Measurements from ENCODE around the gene CCDC3. TPM values are rescaled to one million over a fixed set of nuclear protein-coding genes. Genes with fewer than 3 reads are reported as not detected.

The CCDC3 gene
- total RNA-seq, 1 experiment from 2014 or later = 0.10 TPM

DNA sequence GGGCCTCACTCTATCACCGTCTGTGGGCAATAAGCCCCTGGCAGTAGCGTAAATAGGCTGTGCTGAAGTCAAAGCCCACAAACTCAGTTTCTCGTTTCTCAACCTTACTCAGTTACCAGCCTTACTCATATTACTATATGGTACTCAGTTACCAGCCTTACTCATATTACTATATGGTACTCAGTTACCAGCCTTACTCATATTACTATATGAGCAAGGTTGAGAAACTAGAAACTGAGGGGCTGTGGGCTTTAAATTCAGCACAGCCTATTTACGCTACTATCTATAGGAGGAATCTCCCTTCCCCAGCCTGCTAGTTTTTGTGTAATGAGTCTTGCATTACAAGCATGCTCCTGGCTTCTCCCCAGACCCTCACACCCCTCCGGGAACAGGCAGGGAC, 35.4 kb downstream of the CCDC3 start:
- CTCF ChIA-PET = no interaction called here
- BruUV-seq (replicated peaks) = no TSS peak
- TF ChIP-seq SIN3A (IDR thresholded peaks at IDR 0.05; ENCODE audit: borderline replicate concordance, insufficient read depth, low read depth, low read length) (no peak), TCF7L2 (IDR thresholded peaks at IDR 0.05; ENCODE audit: low read depth, low read length) (no peak), POLR2AphosphoS5 (IDR thresholded peaks at IDR 0.05; ENCODE audit: low read depth, low read length) (no peak), REST (IDR thresholded peaks at IDR 0.05; ENCODE audit: insufficient read depth in 1 of 2, low read depth in 2 of 2, low read length in 1 of 2) (no peak)
- TF ChIP-seq, protein P1, sequence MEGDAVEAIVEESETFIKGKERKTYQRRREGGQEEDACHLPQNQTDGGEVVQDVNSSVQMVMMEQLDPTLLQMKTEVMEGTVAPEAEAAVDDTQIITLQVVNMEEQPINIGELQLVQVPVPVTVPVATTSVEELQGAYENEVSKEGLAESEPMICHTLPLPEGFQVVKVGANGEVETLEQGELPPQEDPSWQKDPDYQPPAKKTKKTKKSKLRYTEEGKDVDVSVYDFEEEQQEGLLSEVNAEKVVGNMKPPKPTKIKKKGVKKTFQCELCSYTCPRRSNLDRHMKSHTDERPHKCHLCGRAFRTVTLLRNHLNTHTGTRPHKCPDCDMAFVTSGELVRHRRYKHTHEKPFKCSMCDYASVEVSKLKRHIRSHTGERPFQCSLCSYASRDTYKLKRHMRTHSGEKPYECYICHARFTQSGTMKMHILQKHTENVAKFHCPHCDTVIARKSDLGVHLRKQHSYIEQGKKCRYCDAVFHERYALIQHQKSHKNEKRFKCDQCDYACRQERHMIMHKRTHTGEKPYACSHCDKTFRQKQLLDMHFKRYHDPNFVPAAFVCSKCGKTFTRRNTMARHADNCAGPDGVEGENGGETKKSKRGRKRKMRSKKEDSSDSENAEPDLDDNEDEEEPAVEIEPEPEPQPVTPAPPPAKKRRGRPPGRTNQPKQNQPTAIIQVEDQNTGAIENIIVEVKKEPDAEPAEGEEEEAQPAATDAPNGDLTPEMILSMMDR (IDR thresholded peaks at IDR 0.05) = no peak

GRCh38 chr10:12965571-12965970, 35.9 kb downstream of the CCDC3 start:
- no peak overlapping the region for H3K27ac ChIP-seq (ENCODE audit: low read length)
- TF ChIP-seq SIN3A (IDR thresholded peaks at IDR 0.05; ENCODE audit: borderline replicate concordance, insufficient read depth, low read depth, low read length) = no peak
- TF ChIP-seq TCF7L2 (IDR thresholded peaks at IDR 0.05; ENCODE audit: low read depth, low read length) = no peak
- ChIA-PET POLR2A (no interaction called here), CTCF (no interaction called here)
- no peak for ATAC-seq
- no peak overlapping the region for H3K4me3 ChIP-seq (ENCODE audit: low read depth in 2 of 2, low read length in 2 of 2)
- intact Hi-C loops (cut with micrococcal nuclease; ENCODE audit: unreplicated experiment) (no loop called here), in situ Hi-C loops (cut with HindIII; ENCODE audit: low pct_unique_long_range_greater_than_20kb, low sequenced_read_pairs) (no loop called here)
- no peaks in the 10 kb centered on the region for H3K36me3 ChIP-seq (ENCODE audit: control insufficient read depth, insufficient read depth, low read length)
- no peaks in the 10 kb centered on the region for H3K9me3 ChIP-seq (ENCODE audit: control insufficient read depth, insufficient read depth, low read depth, low read length)
- BruUV-seq (replicated peaks) = no TSS peak
- DNase-seq (ENCODE audit: low read depth, low spot score) = no peak
- H3K27me3 ChIP-seq (ENCODE audit: control insufficient read depth, insufficient read depth, low read length) = no peaks in the 10 kb centered on the region; the same call in 1 of the 2 replicates
- no peaks in the 10 kb centered on the region for H3K4me1 ChIP-seq (ENCODE audit: control insufficient read depth, insufficient read depth, low read length)

More for the DNA sequence above, 35.4 kb downstream of the CCDC3 start:
- no peak for ATAC-seq
- no peaks in the 10 kb centered on the region for H3K36me3 ChIP-seq (ENCODE audit: control insufficient read depth, insufficient read depth, low read length)
- POLR2A ChIA-PET = no interaction called here
- H3K4me1 ChIP-seq (ENCODE audit: control insufficient read depth, insufficient read depth, low read length) = no peaks in the 10 kb centered on the region
- H3K9me3 ChIP-seq (ENCODE audit: control insufficient read depth, insufficient read depth, low read depth, low read length) = no peaks in the 10 kb centered on the region
- H3K4me3 ChIP-seq (ENCODE audit: low read depth in 2 of 2, low read length in 2 of 2) = no peak overlapping the region
- no peak overlapping the region for H3K27ac ChIP-seq (ENCODE audit: low read length)
- H3K27me3 ChIP-seq (ENCODE audit: control insufficient read depth, insufficient read depth, low read length) = no peaks in the 10 kb centered on the region; the same call in 1 of the 2 replicates
- in situ Hi-C loops (cut with HindIII; ENCODE audit: low pct_unique_long_range_greater_than_20kb, low sequenced_read_pairs) = no loop called here
- no peak for DNase-seq (ENCODE audit: low read depth, low spot score)
- intact Hi-C loops (cut with micrococcal nuclease; ENCODE audit: unreplicated experiment) = no loop called here

GRCh38 chr10:12962556-12962955, 39.0 kb downstream of the CCDC3 start:
- Histone ChIP-seq H3K36me3 (ENCODE audit: control insufficient read depth, insufficient read depth, low read length) (no peaks in the 10 kb centered on the region), H3K27ac (ENCODE audit: low read length) (no peak overlapping the region), H3K27me3 (ENCODE audit: control insufficient read depth, insufficient read depth, low read length) (no peaks in the 10 kb centered on the region; the same call in 1 of the 2 replicates), H3K9me3 (ENCODE audit: control insufficient read depth, insufficient read depth, low read depth, low read length) (no peaks in the 10 kb centered on the region), H3K4me1 (ENCODE audit: control insufficient read depth, insufficient read depth, low read length) (no peaks in the 10 kb centered on the region), H3K4me3 (ENCODE audit: low read depth in 2 of 2, low read length in 2 of 2) (no peak overlapping the region)
- POLR2A ChIA-PET = no interaction called here
- CTCF ChIA-PET = no interaction called here
- no peak for DNase-seq (ENCODE audit: low read depth, low spot score)
- no peak for TF ChIP-seq TCF7L2 (IDR thresholded peaks at IDR 0.05; ENCODE audit: low read depth, low read length)
- TF ChIP-seq, protein P1 (IDR thresholded peaks at IDR 0.05) = no peak
- TF ChIP-seq POLR2AphosphoS5 (IDR thresholded peaks at IDR 0.05; ENCODE audit: low read depth, low read length) = no peak
- TF ChIP-seq SIN3A (IDR thresholded peaks at IDR 0.05; ENCODE audit: borderline replicate concordance, insufficient read depth, low read depth, low read length) = no peak
- TF ChIP-seq REST (IDR thresholded peaks at IDR 0.05; ENCODE audit: insufficient read depth in 1 of 2, low read depth in 2 of 2, low read length in 1 of 2) = no peak
- intact Hi-C loops (cut with micrococcal nuclease; ENCODE audit: unreplicated experiment) (no loop called here), in situ Hi-C loops (cut with HindIII; ENCODE audit: low pct_unique_long_range_greater_than_20kb, low sequenced_read_pairs) (no loop called here)
- ATAC-seq = no peak
- no TSS peak for BruUV-seq (replicated peaks)

Measured in Panc1 (cell line).